Inflammatory macrophage treated with lipopolysaccharide for 4 hours (primary cell): ENCODE data around the gene LMAN2L.

ENCODE experiments used
- DNase-seq: peaks from one replicate; pipeline ENCODE4 v3.0.0-alpha.2; 2020

The LMAN2L gene

DNA sequence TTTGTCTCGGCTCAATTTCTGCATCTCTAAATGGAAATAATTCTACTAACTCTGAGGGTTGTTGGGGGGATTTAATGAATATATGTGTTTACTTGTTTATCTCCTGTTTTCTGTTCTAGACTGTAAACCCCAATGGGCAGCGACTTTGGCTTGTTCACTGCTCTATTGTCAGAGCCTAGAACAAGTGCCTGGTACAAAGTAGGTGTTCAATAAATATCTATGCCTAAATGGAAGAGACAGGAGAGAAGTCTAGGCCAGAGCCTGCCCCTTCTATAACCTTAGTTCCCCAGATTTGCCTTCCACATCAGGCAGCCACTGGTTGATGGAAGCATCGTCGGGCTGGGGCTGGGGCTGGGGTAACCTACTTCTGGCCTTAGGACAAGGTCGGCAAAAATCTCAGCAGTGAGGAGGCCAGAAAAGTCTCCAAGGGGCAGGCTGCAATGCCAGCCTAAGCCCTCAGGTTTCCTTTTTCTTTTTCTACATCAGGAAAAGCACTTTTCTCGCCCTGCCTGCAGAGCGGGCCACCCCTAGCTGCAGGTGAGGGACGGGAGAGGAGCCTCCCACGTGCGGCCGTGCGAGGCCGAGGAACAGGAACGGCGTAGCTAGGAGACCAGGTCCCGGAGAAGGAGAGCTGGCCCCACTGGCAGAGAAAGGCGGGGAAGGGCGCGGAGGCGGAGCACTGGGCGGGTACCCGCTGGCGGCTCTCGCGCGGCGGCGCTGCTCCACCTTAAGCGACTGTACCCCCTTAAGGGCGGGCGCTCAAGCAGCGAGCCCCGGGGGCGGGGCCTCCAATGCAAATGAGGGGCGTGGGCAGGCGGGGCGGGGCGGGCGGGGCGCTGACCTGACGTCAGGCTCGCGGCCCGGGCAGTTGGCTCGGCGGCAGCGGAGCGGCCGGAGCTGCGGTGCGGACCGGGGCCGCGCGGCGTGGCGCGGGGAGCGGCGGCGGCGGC is 20.4 kb upstream of the LMAN2L start, which contains the start of gene CNNM4:
Gene CNNM4, plus strand, starts transcription at position 867 of the 950 bp plus-strand sequence. CDS start 98 bp downstream, outside the sequence.
- peak; percentile 93 for DNase-seq

- no peak for DNase-seq
Observed at GRCh38 chr2:96759548-96759947, 19.7 kb upstream of the LMAN2L start.

DNA sequence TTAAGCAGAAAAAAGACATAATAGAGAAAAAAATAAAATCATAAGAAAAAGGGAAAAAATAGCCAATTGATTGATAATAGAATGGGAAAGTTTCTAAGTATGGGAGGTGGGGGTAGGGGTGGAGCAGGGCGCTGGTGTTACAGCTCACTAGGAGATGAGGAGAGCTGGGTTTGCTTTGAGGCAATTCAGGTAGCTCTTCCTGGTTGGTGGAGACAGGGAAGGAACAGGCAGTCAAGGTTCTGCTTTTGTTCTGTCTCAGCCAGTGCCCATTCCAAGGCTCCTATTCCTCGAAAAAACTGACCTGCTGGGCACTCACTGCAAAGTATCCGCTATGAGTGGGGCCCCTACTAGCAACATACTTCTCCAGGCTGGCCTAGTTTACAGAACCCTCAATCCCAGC is 19.1 kb upstream of the LMAN2L start:
- DNase-seq, result no peak

DNA sequence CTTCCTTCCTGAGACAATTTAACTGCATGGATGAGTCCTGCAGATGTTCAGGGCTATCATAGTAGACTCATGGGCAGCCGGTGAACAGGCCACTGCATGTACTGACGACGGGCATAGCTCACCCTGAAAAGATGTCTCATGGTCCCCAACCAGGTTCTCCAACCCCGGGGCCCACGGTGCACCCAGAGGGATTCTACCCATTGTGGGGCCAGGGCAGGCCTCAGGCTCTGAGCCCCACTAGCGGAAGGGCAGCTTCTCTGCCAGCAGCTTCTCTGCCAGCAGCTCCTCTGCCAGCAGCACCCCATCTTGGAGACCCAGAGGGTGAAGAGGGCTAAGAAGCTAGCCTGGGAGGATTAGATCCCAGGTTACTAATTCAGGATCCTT is 17.6 kb upstream of the LMAN2L start:
- no peak for DNase-seq

- DNase-seq, result no peak
Observed at GRCh38 chr2:96756788-96757476, 17.1 kb upstream of the LMAN2L start.

GRCh38 chr2:96754317-96754716 is 14.5 kb upstream of the LMAN2L start:
- DNase-seq, result no peak

- DNase-seq, result no peak
Observed at GRCh38 chr2:96753661-96754282, 13.9 kb upstream of the LMAN2L start.

DNA sequence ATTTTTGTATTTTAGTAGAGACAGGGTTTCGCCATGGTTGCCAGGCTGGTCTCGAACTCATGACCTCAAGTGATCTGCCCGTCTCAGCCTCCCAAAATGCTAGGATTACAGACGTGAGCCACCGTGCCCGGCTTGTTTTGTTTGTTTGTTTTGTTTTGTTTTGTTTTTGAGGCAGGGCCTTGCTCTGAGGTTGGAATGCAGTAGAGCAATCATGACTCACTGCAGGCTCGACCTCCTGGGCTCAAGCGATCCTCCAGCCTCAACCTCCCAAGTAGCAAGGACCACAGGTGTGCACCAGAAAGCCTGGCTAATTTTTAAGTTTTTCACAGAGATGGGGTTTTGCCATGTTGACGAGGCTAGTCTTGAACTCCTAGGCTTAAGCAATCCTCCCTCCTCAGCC is 11.9 kb upstream of the LMAN2L start:
- no peak for DNase-seq

DNA sequence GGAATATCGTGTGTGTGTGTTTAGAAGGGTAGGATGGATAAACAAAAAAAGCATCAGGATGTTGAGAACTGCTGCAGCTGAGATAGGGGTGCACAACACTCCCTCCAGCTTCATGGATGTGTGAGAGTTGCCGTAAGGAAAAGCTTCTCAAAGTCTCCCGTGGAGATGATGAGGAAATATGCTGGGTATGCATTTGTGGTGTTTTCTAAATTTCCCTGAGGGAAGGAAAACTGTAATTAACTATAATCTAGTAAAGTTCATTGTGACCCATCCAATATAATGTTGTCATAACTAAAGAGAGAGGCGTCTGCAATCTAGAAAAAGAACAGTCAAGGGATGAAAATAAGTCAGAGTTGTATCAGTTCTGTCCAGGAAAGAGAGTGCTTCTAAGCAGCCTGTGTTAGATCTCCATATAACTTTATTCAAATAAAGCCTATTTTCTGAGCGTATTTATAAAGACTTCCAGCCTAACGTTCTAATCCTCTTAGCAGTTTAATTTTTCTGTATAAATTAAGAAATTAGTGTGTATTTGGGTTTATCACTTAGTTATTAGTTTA is 7.3 kb upstream of the LMAN2L start:
- DNase-seq, result no peak

DNA sequence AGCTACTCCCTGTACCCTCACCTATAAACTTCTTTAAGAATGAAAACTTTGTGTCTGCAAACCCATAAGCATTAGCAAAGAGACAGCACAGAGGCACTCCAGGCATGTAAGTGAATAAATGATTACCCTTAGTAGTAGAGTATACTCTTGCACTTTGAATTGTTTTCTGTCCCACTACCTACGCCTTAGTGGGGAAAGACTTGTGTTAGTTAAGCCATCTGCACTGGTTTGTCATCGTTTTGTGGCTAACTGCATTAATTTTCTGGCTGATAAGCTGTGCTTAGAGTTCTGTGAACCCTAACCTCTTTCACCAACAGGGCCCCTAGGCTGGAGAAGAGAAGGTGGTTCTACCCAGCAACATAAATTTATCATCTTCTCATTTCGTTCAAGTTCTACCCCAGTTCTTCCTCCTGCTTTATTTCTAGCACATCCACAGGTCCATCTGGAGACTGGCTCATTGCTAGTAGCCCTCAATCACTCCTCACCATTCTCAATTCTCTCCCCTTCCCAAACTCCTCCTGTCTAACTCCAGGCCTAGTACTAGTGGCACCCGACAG is 710 bp downstream of the LMAN2L start:
- DNase-seq, result peak; percentile 5

DNA sequence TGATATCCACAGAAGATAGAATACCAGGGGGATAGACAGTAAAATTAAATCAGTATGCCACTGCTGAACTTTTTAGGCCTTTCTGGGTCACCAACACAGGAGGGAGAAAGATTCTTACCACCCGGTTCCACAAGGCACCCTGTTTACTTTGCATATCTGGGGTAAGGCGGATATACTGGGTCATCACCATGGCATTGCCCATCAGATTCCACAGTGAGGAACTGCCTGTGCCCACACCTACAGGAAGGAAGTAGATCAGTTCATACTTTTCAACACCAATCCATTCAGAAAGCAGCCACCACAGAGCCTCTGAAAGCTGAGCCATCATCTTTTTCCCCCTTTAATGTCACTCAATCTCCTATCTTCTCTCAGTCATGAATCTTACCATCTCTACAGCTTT is 2.0 kb downstream of the LMAN2L start:
- DNase-seq, result peak; percentile 45

DNA sequence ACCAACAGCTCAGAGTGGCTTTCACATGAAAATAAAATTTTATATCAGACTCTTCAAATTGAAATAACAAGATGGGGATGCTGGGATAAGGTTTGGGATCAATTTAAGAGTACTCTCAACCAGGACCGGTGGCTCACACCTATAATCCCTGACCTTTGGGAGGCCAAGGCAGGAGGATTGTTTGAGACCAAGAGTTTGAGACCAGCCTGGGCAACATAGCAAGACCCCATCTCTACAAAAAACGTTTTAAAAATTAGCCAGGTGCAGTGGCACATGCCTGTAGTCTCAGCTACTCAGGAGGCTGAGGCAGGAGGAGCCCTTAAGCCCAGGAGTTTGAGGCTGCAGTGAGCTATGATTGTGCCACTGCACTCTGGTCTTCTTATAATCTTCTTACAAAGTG is 2.6 kb downstream of the LMAN2L start:
- DNase-seq, result no peak

DNA sequence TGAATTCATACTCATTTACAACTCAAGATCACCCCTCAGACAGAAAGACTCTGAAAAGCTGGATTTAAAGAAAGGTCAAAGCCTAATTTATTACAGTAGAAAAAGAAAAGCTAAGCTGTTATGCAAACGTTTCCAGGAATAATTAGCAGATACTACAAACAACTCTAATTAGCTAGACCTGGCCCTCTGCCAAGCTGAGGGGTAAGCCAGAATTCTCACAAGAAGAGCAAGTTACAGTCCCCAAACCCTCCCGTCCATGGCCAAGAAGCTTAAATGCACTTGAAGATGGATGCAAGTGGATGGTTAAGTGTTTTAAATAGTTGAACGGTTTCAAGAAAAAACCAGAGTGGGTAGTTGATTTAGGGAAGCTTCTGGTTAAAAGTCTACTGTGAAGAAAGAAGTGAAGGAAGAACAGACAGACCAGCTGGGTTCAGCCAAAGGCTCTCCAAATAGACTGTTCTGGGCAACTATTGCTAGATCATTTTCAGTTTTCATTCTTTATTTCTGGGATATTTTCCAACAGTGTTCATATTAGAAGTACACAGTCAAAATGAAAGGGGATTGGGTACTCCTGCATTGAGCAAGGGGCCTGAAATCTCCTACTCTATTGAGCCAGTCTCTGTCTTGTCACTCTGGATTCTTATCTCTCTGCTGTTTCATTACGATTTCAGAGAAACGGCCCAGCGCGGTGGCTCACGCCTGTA is 4.8 kb downstream of the LMAN2L start:
- DNase-seq, result peak; percentile 30

DNA sequence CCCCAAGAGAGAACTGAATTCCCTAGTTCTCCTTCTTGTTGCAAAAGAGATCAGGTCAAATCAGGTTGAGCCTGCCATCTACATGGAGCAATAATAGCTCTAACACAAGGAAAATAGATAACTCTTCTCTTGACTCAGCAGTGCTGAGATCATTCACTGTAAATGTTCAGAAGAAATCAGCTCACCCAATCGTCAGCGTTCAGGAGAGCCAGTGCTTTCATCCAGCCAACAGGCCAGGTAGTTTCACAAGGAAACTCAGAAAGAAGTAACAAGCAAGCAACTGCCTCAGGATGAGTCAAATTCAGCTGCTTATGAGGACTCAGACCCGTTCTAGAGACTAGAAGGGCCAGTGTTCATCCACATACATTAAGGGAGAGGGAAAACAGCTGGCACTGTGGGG is 5.9 kb downstream of the LMAN2L start:
- peak; percentile 3 for DNase-seq

DNA sequence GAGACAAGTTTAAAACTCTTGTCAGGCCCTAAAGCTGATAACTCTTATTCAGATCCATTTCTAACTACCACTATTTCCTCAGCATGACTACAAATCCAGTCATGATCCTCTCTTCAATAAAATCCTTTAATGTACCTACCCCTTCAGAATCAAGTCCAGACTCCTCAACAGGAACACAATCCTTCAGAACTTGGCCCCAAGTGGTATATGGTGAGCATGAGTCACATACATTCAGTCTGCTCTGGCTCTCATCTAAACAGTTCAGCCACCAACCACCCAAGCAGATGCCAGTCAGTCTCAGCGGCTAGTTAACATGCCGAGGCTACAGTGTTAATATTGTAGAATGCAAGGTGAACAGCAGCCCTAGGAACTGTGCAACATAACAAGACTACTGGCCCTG is 9.7 kb downstream of the LMAN2L start:
- no peak for DNase-seq

DNA sequence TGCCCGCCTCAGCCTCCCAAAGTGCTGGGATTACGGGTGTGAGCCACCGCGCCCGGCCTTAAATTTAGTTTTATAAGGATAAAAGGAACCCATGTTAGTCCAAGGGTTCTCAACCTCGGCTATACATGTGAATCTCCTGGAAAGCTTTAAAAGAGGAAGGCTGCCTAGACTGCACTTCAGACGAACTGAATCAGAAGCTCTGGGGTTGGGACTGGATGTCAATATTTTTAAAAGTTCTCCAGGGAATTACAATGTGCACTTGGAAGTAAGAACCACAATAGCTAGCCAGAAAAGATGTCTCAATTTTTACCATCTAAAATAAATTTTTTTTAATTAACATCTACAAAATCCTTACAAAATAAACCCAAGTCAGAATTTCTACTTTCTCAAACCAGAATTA is 10.1 kb downstream of the LMAN2L start:
- no peak for DNase-seq

- peak; percentile 84 for DNase-seq
Observed at GRCh38 chr2:96727431-96727830, 12.4 kb downstream of the LMAN2L start.

GRCh38 chr2:96726131-96726530 is 13.7 kb downstream of the LMAN2L start:
- DNase-seq, result peak; percentile 79

DNA sequence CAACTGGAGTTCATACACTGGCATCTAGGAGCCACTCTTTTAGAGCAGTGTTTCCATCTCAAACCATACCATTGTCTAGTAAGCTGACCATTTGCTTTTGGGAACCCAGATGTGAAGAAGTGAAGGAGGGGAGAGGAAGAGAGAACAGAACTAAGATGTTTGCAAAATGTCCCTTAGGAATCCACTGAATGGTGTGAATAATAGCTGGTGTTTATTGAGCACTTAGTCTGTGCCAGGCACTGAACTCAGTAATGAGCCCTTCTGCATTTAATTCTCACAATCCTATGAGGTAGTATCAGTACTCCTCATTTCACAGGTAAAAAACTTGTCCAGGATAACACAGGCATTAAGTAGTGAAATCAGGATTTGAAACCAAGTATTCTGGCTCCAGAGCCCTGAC is 23.5 kb downstream of the LMAN2L start:
- DNase-seq, result no peak

DNA sequence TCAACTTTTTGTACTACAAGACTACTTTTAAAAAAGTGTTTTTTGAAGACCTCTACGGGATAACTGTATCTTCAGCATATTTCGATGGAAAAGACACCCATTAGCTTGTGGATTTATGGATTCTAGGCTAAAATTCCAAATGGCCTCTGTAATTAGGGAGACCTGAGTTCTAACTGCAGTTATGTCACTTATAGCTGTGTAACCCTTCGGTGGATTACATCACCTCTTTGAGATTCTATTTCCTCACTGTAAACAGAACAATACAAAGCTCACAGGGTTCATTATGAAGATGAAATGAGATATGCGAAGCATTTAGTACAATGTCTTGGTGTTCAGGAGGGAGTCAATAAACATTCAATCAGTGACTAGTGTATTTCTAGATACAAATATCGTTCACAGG is 24.2 kb downstream of the LMAN2L start:
- peak; percentile 39 for DNase-seq

- no peak for DNase-seq
Observed at GRCh38 chr2:96710985-96711384, 28.9 kb downstream of the LMAN2L start.

DNA sequence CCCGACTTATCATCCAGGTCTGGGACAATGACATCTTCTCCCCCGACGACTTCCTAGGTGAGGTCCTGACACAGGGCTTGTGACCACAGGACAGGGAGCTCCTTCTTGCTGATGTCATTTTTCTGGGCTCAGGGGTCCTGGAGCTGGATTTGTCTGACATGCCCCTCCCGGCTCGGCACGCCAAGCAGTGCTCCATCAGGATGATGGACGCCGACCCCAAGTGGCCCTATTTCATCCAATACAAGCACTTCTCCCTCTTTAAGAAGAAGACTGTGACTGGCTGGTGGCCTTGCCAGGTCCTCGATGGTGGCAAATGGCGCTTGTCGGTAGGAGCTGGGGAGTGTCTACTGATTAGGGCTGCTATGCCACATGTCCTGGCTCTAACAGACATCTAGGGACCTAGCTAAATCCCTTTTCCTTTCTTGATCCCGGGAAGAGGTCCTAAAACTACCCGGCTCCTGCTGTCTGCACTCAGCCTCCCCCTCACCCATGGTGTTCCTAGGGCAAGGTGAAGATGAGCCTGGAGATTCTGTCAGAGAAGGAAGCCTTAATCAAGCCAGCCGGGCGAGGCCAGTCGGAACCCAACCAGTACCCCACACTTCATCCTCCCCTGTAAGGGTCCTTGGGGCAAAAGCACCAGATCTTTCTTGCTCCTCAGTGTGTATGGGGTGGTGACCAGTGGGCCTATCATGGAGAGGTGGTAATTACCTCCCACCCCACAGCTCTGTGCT is 36.7 kb downstream of the LMAN2L start:
- no peak for DNase-seq
